Duodenal mucosa (tissue), 2 donors: ENCODE measurements around the gene MRGPRF.
"Not testable (repeated sequence)": the region's sequence is repeated elsewhere in the genome, so short reads cannot be mapped to it uniquely, and the experiment has no call there.

ENCODE experiments used
- H3K27ac ChIP-seq: one replicate; pipeline ENCODE4 v1.7.0; 2013; ENCODE audit warnings: low read depth, low read length
- H3K27me3 ChIP-seq, 2 donors: one replicate each; pipeline ENCODE4 v1.7.0; 2013; ENCODE audit warnings: low read length in 2 of 2, control low read depth in 1 of 2; ENCODE audit not compliant: insufficient read depth in 2 of 2, control insufficient read depth in 1 of 2
- H3K36me3 ChIP-seq, 2 donors: one replicate each; pipeline ENCODE4 v1.7.0; 2013; ENCODE audit warnings: low read length in 2 of 2, control low read depth in 1 of 2; ENCODE audit not compliant: insufficient read depth in 2 of 2, control insufficient read depth in 1 of 2
- H3K4me1 ChIP-seq, 2 donors: one replicate each; pipeline ENCODE4 v1.7.0; 2013; ENCODE audit warnings: low read length in 2 of 2, control low read depth in 1 of 2; ENCODE audit not compliant: insufficient read depth in 2 of 2, control insufficient read depth in 1 of 2
- H3K4me3 ChIP-seq, 2 donors: one replicate each; pipeline ENCODE4 v1.7.0; 2013; ENCODE audit warnings: low read length in 2 of 2, low read depth in 1 of 2
- H3K9ac ChIP-seq, 2 donors: one replicate each; pipeline ENCODE4 v1.7.0; 2013; ENCODE audit warnings: low read length in 2 of 2, low read depth in 1 of 2
- H3K9me3 ChIP-seq, 2 donors: one replicate each; pipeline ENCODE4 v1.7.0; 2013; ENCODE audit warnings: low read length in 2 of 2, control low read depth in 1 of 2; ENCODE audit not compliant: control insufficient read depth in 1 of 2

MRGPRF gene

DNA sequence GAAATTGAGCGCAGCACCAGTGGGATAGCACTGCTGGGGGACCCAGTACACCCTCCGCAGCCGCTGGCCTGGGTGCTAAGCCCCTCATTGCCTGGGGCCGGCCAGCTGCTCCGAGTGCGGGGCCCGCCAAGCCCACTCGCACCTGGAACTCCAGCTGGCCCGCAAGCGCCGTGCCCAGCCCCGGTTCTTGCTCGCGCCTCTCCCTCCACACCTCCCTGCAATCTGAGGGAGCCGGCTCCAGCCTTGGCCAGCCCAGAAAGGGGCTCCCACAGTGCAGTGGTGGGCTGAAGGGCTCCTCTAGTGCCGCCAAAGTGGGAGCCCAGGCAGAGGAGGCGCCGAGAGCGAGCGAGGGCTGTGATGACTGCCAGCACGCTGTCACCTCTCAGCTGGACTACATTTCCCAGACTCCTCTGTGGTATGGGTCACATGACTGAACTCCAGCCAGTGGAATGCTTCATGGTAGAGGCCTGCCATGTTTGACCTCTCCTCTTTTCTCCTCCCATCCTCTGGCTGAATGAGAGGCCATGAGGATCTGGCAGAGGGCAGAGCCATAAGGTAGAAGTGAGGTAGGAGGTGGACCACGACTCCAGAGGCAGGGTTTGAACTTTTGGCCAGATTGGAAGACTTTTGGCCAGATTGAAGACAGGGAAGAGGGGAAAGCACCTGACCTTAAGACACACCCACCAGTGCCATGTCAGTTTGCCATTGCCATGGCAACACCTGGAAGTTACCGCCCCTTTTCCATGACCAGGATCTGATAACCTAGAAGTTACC, 38.4 kb downstream of the MRGPRF start:
- Histone ChIP-seq H3K36me3 (no peaks in the 10 kb centered on the region), H3K4me3 (no peak overlapping the region), H3K27ac (no peak overlapping the region), H3K4me1 (no peaks in the 10 kb centered on the region), H3K27me3 (peaks cover 0 to 7% of the 10 kb centered on the region in 2 donors), H3K9me3 (no peaks in the 10 kb centered on the region), H3K9ac (no peak overlapping the region)

- not testable (repeated sequence) for H3K27me3 ChIP-seq, H3K27ac ChIP-seq, H3K9me3 ChIP-seq, H3K4me1 ChIP-seq, H3K4me3 ChIP-seq, H3K9ac ChIP-seq, H3K36me3 ChIP-seq
Observed at GRCh38 chr11:68973706-68974105, 39.3 kb downstream of the MRGPRF start.

DNA sequence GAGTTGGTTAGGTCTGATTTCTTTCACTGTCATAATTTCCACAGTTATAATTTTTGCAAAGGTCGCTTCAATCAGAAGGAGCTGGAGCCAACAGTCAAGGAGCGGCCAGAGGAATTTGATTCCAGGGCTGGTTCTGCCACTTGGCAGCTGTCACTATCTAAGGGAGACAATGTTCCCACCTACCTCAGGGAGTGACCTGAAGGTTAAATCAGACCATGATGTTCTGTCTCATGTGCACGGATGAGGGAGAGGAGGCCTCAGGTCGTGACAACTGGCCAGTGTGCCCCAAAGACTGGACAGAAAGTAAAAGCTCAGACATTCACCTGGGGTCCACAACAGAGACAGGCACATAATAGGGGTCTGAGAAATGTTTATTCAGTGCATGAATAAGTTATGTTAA, 39.8 kb downstream of the MRGPRF start:
- Histone ChIP-seq H3K9ac (no peak overlapping the region), H3K4me3 (no peak overlapping the region), H3K36me3 (no peaks in the 10 kb centered on the region), H3K27me3 (peaks cover 0 to 8% of the 10 kb centered on the region in 2 donors), H3K27ac (no peak overlapping the region), H3K9me3 (no peaks in the 10 kb centered on the region), H3K4me1 (no peaks in the 10 kb centered on the region)

DNA sequence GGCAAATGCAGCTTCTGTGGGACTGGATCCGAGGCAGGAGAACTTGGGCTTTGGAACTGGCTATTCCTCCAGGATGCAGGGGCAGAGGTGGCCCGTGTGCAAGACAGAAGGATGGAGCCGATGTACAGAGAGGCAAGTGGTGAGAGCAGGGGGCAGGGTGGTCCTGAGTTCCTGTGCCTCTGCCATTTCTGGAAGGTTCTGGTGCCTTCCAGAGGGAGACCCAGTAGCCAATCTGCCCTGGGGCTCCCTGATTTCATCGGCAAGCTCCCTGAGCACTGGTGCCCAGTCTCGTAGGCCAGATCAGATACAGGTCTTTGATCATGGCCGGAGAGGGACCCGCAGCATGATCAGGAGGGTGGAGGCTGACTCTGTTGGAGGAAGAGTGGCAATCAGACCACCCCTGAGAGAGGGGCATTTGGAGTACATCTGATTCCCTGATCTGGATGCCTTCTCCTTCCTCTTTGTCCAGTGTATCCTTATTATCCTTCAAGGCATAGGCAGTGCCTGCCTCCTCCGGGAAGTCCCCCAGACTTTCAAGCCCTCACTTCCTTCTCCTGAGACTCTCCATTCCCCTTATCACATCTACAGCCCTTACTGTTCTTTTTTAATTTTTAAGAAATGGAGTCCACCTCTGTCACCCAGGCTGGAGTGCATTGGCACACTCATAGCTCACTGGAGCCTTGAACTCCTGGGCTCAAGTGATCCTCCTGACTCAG, 42.0 kb downstream of the MRGPRF start:
- H3K27ac ChIP-seq, result no peak overlapping the region
- no peak overlapping the region for H3K9ac ChIP-seq
- no peak overlapping the region for H3K4me3 ChIP-seq
- peaks cover 0 to 8% of the 10 kb centered on the region in 2 donors for H3K27me3 ChIP-seq
- no peaks in the 10 kb centered on the region for H3K4me1 ChIP-seq
- no peaks in the 10 kb centered on the region for H3K9me3 ChIP-seq
- no peaks in the 10 kb centered on the region for H3K36me3 ChIP-seq

DNA sequence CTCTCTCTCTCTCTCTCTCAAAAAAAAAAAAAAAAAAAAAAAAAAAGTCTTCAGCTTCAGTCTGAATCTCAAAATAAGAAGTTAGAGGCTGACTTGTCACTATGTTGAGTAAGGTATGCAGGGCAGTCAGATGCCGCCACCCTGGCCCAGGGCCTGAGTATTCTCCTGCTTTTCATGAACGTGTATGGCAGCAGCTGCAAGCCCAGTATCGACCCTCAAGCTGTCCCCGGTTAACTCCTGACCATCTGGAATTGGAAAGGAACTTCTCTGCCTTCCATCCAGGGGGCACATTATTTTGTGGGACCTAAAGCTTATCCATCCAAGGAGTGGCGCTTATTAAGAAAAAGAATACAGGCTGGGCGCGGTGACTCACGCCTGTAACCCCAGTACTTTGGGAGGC, 43.7 kb downstream of the MRGPRF start:
- H3K36me3 ChIP-seq, result no peaks in the 10 kb centered on the region
- no peaks in the 10 kb centered on the region for H3K4me1 ChIP-seq
- H3K4me3 ChIP-seq, result no peak overlapping the region
- no peak overlapping the region for H3K9ac ChIP-seq
- H3K9me3 ChIP-seq, result no peaks in the 10 kb centered on the region
- peaks cover 0 to 8% of the 10 kb centered on the region in 2 donors for H3K27me3 ChIP-seq
- no peak overlapping the region for H3K27ac ChIP-seq

DNA sequence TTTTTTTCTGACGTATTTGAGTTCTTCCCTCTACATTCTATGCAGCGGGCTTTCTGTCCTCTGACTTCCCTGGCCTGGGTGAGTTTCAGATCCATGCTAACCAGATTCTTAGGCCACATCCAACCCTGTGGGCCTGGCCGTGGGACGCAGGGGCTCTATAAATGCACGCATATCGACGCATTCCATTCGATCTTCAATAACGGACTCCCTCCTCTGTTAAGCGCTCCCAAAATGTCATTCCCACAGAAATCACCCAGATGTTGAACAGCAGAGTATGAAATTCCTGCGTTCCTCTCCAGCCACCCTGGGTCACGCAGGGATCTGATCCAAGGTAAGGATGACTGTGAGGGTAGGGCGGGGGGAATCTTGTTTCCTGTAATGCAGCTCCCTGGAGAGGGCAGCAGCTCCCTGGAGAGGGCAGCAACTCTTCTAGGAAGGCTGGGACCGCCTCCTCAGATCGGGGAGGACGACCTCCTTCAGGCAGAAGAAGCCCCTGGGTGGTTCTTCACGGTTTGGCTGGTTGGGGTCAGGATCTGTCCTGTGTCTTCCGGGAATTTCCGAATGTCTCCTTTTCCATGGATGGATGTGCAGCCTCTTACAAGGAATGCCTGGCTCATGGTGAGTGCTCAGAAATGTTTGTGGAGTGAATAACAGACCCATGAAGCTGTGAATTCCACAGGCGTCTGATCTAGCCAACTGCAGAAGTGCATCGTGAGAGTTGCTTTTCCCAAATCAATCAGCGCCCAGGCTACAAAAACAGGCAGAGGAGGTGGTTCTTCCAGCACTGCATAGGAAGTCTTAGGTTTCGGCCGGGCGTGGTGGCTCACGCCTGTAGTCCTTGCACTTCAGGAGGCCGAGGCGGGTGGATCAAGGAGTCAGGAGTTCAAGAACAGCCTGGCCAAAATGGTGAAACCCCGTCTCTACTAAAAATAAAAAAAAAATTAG, 44.5 kb downstream of the MRGPRF start:
- Histone ChIP-seq H3K4me3 (no peak overlapping the region), H3K9ac (no peak overlapping the region), H3K9me3 (no peaks in the 10 kb centered on the region), H3K36me3 (no peaks in the 10 kb centered on the region), H3K27ac (no peak overlapping the region), H3K4me1 (no peaks in the 10 kb centered on the region), H3K27me3 (peaks cover 0 to 8% of the 10 kb centered on the region in 2 donors)

GRCh38 chr11:68966894-68967780, 45.9 kb downstream of the MRGPRF start:
- no peaks in the 10 kb centered on the region for H3K9me3 ChIP-seq
- no peak overlapping the region for H3K9ac ChIP-seq
- no peaks in the 10 kb centered on the region for H3K36me3 ChIP-seq
- no peaks in the 10 kb centered on the region for H3K4me1 ChIP-seq
- no peak overlapping the region for H3K4me3 ChIP-seq
- peaks cover 0 to 8% of the 10 kb centered on the region in 2 donors for H3K27me3 ChIP-seq
- no peak overlapping the region for H3K27ac ChIP-seq

DNA sequence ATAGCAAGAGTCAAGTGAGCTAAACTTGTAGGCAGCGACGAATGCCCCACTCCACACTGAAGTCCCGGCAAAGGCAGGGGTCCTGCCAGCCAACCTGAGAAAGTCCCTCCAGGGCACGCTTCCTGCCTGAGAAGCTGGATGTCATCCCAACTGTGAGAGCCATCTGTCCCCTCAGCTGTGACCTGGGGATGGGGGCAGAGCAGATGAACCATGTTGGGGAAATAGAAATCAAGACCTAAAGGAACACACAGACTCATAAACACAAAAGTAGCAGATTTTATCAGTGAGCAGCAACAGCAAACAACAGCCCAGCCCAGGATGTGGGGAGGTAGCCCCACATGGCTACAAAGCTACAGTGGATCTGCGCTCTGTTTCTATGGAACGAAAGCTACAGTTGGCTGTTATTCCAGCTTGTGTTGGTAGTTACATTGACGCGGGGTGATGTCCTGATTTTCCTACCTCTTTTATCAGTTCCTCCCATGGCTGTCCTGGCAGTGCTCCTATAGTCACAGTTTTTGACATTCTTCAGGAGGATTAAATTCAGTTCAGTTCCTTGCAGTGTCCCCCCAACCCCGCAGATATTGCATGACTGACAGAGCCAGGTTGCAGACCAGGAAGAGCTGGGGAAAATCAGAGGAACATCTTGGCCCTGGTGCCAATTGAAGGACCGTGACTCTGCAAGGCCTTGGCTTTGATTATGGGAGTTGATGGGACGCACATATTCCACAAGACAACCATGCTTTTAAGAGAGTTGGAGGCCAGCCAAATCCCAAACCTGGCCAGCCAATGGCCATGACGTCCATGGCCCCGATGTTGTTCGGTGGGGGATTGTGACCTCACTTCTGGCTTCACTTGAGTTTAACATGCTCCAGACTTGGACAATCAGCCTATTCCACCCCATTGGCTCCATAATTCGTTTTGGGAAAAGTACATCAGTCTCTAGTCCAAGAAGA, 46.9 kb downstream of the MRGPRF start:
- H3K27me3 ChIP-seq, result peaks cover 0 to 8% of the 10 kb centered on the region in 2 donors
- no peak overlapping the region for H3K27ac ChIP-seq
- H3K9me3 ChIP-seq, result no peaks in the 10 kb centered on the region
- H3K9ac ChIP-seq, result no peak overlapping the region
- H3K36me3 ChIP-seq, result no peaks in the 10 kb centered on the region
- no peaks in the 10 kb centered on the region for H3K4me1 ChIP-seq
- no peak overlapping the region for H3K4me3 ChIP-seq

- Histone ChIP-seq H3K27ac (no peak overlapping the region), H3K36me3 (no peaks in the 10 kb centered on the region), H3K4me1 (no peaks in the 10 kb centered on the region), H3K9ac (no peak overlapping the region), H3K27me3 (peaks cover 0 to 4% of the 10 kb centered on the region in 2 donors), H3K9me3 (no peaks in the 10 kb centered on the region), H3K4me3 (no peak overlapping the region)
Observed at GRCh38 chr11:68963779-68964178, 49.3 kb downstream of the MRGPRF start.
